H1 (cell line): ENCODE measurements around the gene WDR76. TPM values are rescaled to one million over a fixed set of nuclear protein-coding genes. Genes with fewer than 3 reads are reported as not detected.

Experiments used
- CTCF ChIA-PET: fragments of 300-600 bp; sonication (Branson Sonifier 250); formaldehyde crosslinking; loops from one replicate; lab custom pipeline; 2021; ENCODE audit not compliant: partially characterized antibody; lab: Charles Lee
- POLR2A ChIA-PET: fragments of 300-600 bp; sonication (Branson Sonifier 250); formaldehyde crosslinking; loops from one replicate; lab custom pipeline; 2021; ENCODE audit warnings: inconsistent platforms; ENCODE audit not compliant: partially characterized antibody; lab: Charles Lee
- DNase-seq, 2 experiments: peaks; one replicate each; pipeline versions ENCODE4 v3.0.0 to v3.0.0-alpha.2; 2010 to 2022; ENCODE audit warnings: low spot score in 2 of 2, low read depth in 1 of 2, mixed read lengths in 1 of 2
- FAIRE-seq: peaks from 2 replicates; lab custom pipeline; 2011; peaks lifted over from hg19 to GRCh38; lab: Jason Lieb, UNC
- H2AFZ ChIP-seq: 2 replicates; pipeline ENCODE4 v1.8.1; 2012; ENCODE audit warnings: low read length, inconsistent platforms
- H2AK5ac ChIP-seq: 2 replicates; pipeline ENCODE4 v1.6.1; 2013; ENCODE audit warnings: low read depth, low read length
- H2BK120ac ChIP-seq: replicated peaks from 2 replicates; pipeline ENCODE3; 2013; ENCODE audit warnings: low read depth, low read length, inconsistent platforms
- H2BK12ac ChIP-seq: 2 replicates; pipeline ENCODE4 v1.6.1; 2013; ENCODE audit warnings: low read depth, low read length
- H2BK15ac ChIP-seq: 2 replicates; pipeline ENCODE4 v1.6.1; 2013; ENCODE audit warnings: low read length
- H2BK20ac ChIP-seq: 2 replicates; pipeline ENCODE4 v1.6.1; 2013; ENCODE audit warnings: low read length
- H2BK5ac ChIP-seq: 2 replicates; pipeline ENCODE4 v1.6.1; 2013; ENCODE audit warnings: low read depth, low read length
- H3K14ac ChIP-seq: 2 replicates; pipeline ENCODE4 v1.6.1; 2013; ENCODE audit warnings: inconsistent platforms; ENCODE audit not compliant: insufficient read length
- H3K18ac ChIP-seq: 2 replicates; pipeline ENCODE4 v1.6.1; 2013; ENCODE audit warnings: low read length; ENCODE audit errors: extremely low read depth
- H3K23ac ChIP-seq: 2 replicates; pipeline ENCODE4 v1.6.1; 2013; ENCODE audit warnings: inconsistent platforms; ENCODE audit not compliant: insufficient read length
- H3K23me2 ChIP-seq: 2 replicates; pipeline ENCODE4 v1.6.1; 2013; ENCODE audit warnings: low read depth, low read length
- H3K27ac ChIP-seq: 2 replicates; pipeline ENCODE4 v1.6.1; 2011; ENCODE audit warnings: low read depth, low read length, inconsistent platforms
- H3K27me3 ChIP-seq, 4 experiments: replicated peaks in 1 of 4; 1 replicate in 1 of 4; 2 replicates in 3 of 4; pipeline versions ENCODE4 v1.6.1 to v1.8.1; 2011 to 2013; ENCODE audit warnings: low read length in 3 of 4, mild to moderate bottlenecking in 3 of 4, inconsistent platforms in 2 of 4, mixed read lengths in 2 of 4, moderate library complexity in 1 of 4; ENCODE audit not compliant: control insufficient read depth in 3 of 4, insufficient read depth in 3 of 4; ENCODE audit errors: extremely low read depth in 1 of 4
- H3K36me3 ChIP-seq, 4 experiments: 2 replicates each; pipeline versions ENCODE4 v1.6.1 to v1.8.1; 2011 to 2013; ENCODE audit warnings: mild to moderate bottlenecking in 4 of 4, low read length in 3 of 4, moderate library complexity in 2 of 4, control low read depth in 1 of 4, inconsistent platforms in 1 of 4; ENCODE audit not compliant: insufficient read depth in 4 of 4, control insufficient read depth in 2 of 4
- H3K4ac ChIP-seq: replicated peaks from 2 replicates; pipeline ENCODE3; 2013; ENCODE audit warnings: low read length, low read depth, mixed read lengths, inconsistent platforms; ENCODE audit not compliant: insufficient read length
- H3K4me1 ChIP-seq, 4 experiments: replicated peaks in 1 of 4; 1 replicate in 1 of 4; 2 replicates in 3 of 4; pipeline versions ENCODE4 v1.6.1 to v1.8.1; 2011 to 2013; ENCODE audit warnings: low read length in 3 of 4, inconsistent platforms in 2 of 4, mixed read lengths in 1 of 4; ENCODE audit not compliant: insufficient read depth in 4 of 4, control insufficient read depth in 3 of 4
- H3K4me2 ChIP-seq, 2 experiments: 2 replicates each; pipeline versions ENCODE4 v1.6.1 to v1.8.1; 2011 to 2013; ENCODE audit warnings: low read depth in 2 of 2, low read length in 2 of 2, control low read depth in 1 of 2, inconsistent platforms in 1 of 2, mild to moderate bottlenecking in 1 of 2; ENCODE audit not compliant: insufficient read depth in 1 of 2
- H3K4me3 ChIP-seq, 4 experiments: fragments of 200-600, 300-600 bp in 1 of 4; sonication (generic), shearing (Covaris generic), sonication (Bioruptor Twin) in 1 of 4; 2 replicates each; pipeline versions ENCODE4 v1.5.1 to v1.8.1; 2011 to 2016; ENCODE audit warnings: low read length in 4 of 4, low read depth in 3 of 4, control low read depth in 2 of 4, inconsistent platforms in 2 of 4, mild to moderate bottlenecking in 2 of 4, mixed read lengths in 1 of 4, moderate library complexity in 1 of 4; ENCODE audit not compliant: insufficient read depth in 2 of 4; ENCODE audit errors: extremely low read depth in 1 of 4
- H3K56ac ChIP-seq: replicated peaks from 2 replicates; pipeline ENCODE3; 2013; ENCODE audit warnings: low read depth, mild to moderate bottlenecking, mixed read lengths, low read length, inconsistent platforms; ENCODE audit not compliant: insufficient read length
- H3K79me1 ChIP-seq: 2 replicates; pipeline ENCODE4 v1.6.1; 2013; ENCODE audit warnings: low read depth, low read length, control low read depth
- H3K79me2 ChIP-seq, 2 experiments: 2 replicates each; pipeline versions ENCODE4 v1.6.1 to v1.8.1; 2012 to 2013; ENCODE audit warnings: low read length in 2 of 2, mild to moderate bottlenecking in 2 of 2, inconsistent platforms in 1 of 2; ENCODE audit not compliant: insufficient read depth in 2 of 2, control insufficient read depth in 1 of 2
- H3K9ac ChIP-seq, 4 experiments: replicated peaks in 1 of 4; 1 replicate in 1 of 4; 2 replicates in 3 of 4; pipeline versions ENCODE4 v1.6.1 to v1.8.1; 2011 to 2013; ENCODE audit warnings: low read depth in 3 of 4, low read length in 3 of 4, control low read depth in 2 of 4, mild to moderate bottlenecking in 2 of 4, moderate library complexity in 2 of 4, inconsistent platforms in 1 of 4; ENCODE audit errors: extremely low read depth in 1 of 4
- H3K9me3 ChIP-seq, 2 experiments: 2 replicates each; pipeline versions ENCODE4 v1.6.1 to v1.8.1; 2012 to 2013; ENCODE audit warnings: mild to moderate bottlenecking in 2 of 2, moderate library complexity in 2 of 2, control low read depth in 1 of 2, inconsistent platforms in 1 of 2, low read depth in 1 of 2, low read length in 1 of 2, mixed read lengths in 1 of 2; ENCODE audit not compliant: insufficient read depth in 2 of 2
- H4K20me1 ChIP-seq, 2 experiments: replicated peaks in 1 of 2; 2 replicates each; pipeline versions ENCODE3 to v1.8.1; 2011 to 2013; ENCODE audit warnings: inconsistent platforms in 2 of 2, low read length in 2 of 2, mild to moderate bottlenecking in 1 of 2; ENCODE audit not compliant: insufficient read depth in 2 of 2, control insufficient read depth in 1 of 2
- H4K5ac ChIP-seq: 2 replicates; pipeline ENCODE4 v1.6.1; 2013; ENCODE audit warnings: low read length, low read depth, mixed read lengths, inconsistent platforms; ENCODE audit not compliant: insufficient read length
- H4K8ac ChIP-seq: 2 replicates; pipeline ENCODE4 v1.8.0; 2013; ENCODE audit warnings: mild to moderate bottlenecking, moderate library complexity, low read length, inconsistent platforms; ENCODE audit not compliant: insufficient read depth; ENCODE audit errors: extremely low read depth
- H4K91ac ChIP-seq: replicated peaks from 2 replicates; pipeline ENCODE3; 2013; ENCODE audit warnings: low read length, mixed read lengths, inconsistent platforms; ENCODE audit not compliant: insufficient read length
- KDM5A ChIP-seq: fragments of 200-600 bp; IDR thresholded peaks from 2 replicates; pipeline ENCODE4 v1.7.1; 2012; ENCODE audit warnings: mild to moderate bottlenecking, low read length, inconsistent platforms, mixed read lengths
- SRF ChIP-seq: IDR thresholded peaks from 2 replicates; pipeline ENCODE4 v1.6.1; 2011; ENCODE audit warnings: mild to moderate bottlenecking, low read depth, low read length, moderate library complexity
- WGBS, 2 experiments: shearing (Covaris generic) in 1 of 2; methylation state at CpG; one replicate each; pipeline versions ENCODE4 v1.1.6 to v1.1.7; 2013 to 2015; ENCODE audit warnings: low lambda C conversion rate in 2 of 2, mixed read lengths in 2 of 2, inconsistent platforms in 1 of 2, low coverage in 1 of 2, missing lambda C conversion rate in 1 of 2; ENCODE audit not compliant: insufficient replicate concordance in 2 of 2, insufficient coverage in 1 of 2, insufficient read length in 1 of 2; ENCODE audit errors: extremely low coverage in 1 of 2, missing lambda C conversion rate in 1 of 2; 5-methylcytosine and 5-hydroxymethylcytosine counted together
- polyA plus RNA-seq, 7 experiments: library from polyadenylated mRNA; depleted of rRNA in 3 of 7; stranded (reverse) in 5 of 7; unstranded in 2 of 7; fragments of >200 nt in 5 of 7; fragments of 200-250 nt in 2 of 7; gene quantifications; 1 replicate in 5 of 7; 2 replicates in 1 of 7; 4 replicates in 1 of 7; pipeline versions ENCODE4 v1.2.1 to v1.2.3, GENCODE V29; 2011 to 2013; ENCODE audit warnings: missing spikeins in 2 of 7, mixed read lengths in 2 of 7
- total RNA-seq: library from RNA; stranded (reverse); fragmentation: NEBNext Ultra II Directional; extraction: Animal tissue kit (Norgen Biotek cat#: 25700); gene quantifications from 2 replicates; pipeline ENCODE4 v1.2.1, GENCODE V29; 2021
- TF ChIP-seq, protein P1 (sequence below): IDR thresholded peaks from 2 replicates; pipeline ENCODE4 v1.6.1; 2012; ENCODE audit warnings: low read length, inconsistent platforms

WDR76 gene
- total and polyA plus RNA-seq, 2 of the 8 experiments (the other 6 are each of a cell fraction or from before 2014, with no cell fraction given), result 4.1 to 18.9 TPM

DNA sequence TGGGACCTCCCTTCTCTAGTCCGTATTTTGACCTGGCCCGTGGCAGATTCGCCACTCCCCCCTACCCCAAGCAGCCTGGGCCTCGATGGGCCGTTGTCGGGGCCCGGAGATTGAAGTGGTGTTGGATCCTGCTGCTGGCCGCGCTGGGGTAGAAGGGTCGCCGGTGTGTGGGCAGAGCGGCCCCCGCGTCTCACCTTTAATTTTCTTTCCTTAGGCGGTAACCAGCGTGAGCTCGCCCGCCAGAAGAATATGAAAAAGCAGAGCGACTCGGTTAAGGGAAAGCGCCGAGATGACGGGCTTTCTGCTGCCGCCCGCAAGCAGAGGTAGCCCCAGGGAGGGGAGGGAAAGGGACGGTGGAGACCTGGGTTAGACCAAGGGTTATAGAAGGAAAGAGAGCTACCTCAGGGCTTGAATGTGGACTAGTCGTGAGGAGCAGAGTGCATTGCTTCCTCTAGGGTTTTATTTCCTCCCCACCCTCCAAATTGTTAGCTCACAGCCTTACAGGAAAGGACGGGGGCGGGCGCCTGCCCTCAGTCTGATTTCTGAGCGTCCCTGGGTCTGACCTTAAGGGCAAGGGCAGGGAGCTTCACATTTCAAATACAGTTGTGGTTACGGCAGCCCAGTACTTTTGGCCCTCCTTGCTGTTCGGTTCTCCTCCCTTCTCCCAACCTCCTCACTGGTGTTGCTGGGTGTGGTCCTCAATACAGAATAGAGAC lies 33.9 kb upstream of the WDR76 start:
- Histone ChIP-seq H3K14ac (no peak overlapping the region), H3K18ac (peak overlapping the region; percentile 89; the same call in 1 of the 2 replicates), H2BK15ac (no peak overlapping the region), H2BK120ac (no peak overlapping the region), H3K36me3 (peaks cover 7 to 41% (median 21%) of the 10 kb centered on the region in 4 experiments), H3K27me3 (no peaks in the 10 kb centered on the region), H3K23ac (no peak overlapping the region), H3K23me2 (peaks cover 4% of the 10 kb centered on the region), H4K20me1 (peaks cover 4 to 17% of the 10 kb centered on the region in 2 experiments), H3K4ac (no peak overlapping the region), H2BK20ac (no peak overlapping the region), H2BK12ac (no peak overlapping the region), H4K91ac (peak overlapping the region; percentile 96), H3K9me3 (no peaks in the 10 kb centered on the region), H3K79me1 (peaks cover 19% of the 10 kb centered on the region), H2BK5ac (peak overlapping the region; percentile 95; the same call in 1 of the 2 replicates), H4K8ac (peak overlapping the region; percentile 88; the same call in 1 of the 2 replicates), H3K4me3 (peak overlapping the region; percentile 86 to 97 (median 95)), H3K79me2 (peaks cover 0 to 26% of the 10 kb centered on the region in 2 experiments; a peak in 2 of 4 replicates), H3K9ac (peak overlapping the region; percentile 93 to 99 (median 96)), H2AFZ (no peak overlapping the region), H3K4me2 (peak overlapping the region; percentile 92 to 98), H3K56ac (peak overlapping the region; percentile 91), H3K4me1 (peaks cover 19 to 27% (median 22%) of the 10 kb centered on the region in 4 experiments; a peak in 6 of 7 replicates), H2AK5ac (peak overlapping the region; percentile 46; the same call in 1 of the 2 replicates), H4K5ac (peak overlapping the region; percentile 91), H3K27ac (peak overlapping the region; percentile 95)
- DNase-seq, result no peak
- 14% methylated on average over 33 of the region's 33 CpGs; no CpG with 5 or more reads in 1 of the 2 experiments for WGBS, 2 experiments
- no peak for FAIRE-seq
- ChIA-PET CTCF (interaction anchor here (1.2 to 1.5 kb wide), 2 partner anchors 16 to 23 kb away, joined by 5 read pairs; partner anchors contain the start of gene ELL3), POLR2A (interaction anchor here (0.6 to 4.9 kb wide), 9 partner anchors 10 to 278 kb away, joined by 3 to 39 read pairs (median 3); partner anchors contain the start of genes ELL3, MFAP1 and PDIA3)
- TF ChIP-seq SRF, result no peak
- TF ChIP-seq KDM5A, result 0 out of 2 replicates have a peak, but pooled peaks have one; percentile 16
- TF ChIP-seq, protein P1, sequence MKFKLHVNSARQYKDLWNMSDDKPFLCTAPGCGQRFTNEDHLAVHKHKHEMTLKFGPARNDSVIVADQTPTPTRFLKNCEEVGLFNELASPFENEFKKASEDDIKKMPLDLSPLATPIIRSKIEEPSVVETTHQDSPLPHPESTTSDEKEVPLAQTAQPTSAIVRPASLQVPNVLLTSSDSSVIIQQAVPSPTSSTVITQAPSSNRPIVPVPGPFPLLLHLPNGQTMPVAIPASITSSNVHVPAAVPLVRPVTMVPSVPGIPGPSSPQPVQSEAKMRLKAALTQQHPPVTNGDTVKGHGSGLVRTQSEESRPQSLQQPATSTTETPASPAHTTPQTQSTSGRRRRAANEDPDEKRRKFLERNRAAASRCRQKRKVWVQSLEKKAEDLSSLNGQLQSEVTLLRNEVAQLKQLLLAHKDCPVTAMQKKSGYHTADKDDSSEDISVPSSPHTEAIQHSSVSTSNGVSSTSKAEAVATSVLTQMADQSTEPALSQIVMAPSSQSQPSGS, result 0 out of 2 replicates have a peak, but pooled peaks have one; percentile 1
